ENCODE data around the gene IL4I1. TPM values are rescaled to one million over a fixed set of nuclear protein-coding genes. Genes with fewer than 3 reads are reported as not detected.
A peak's percentile ranks its signal among the peaks of the same experiment; 100 is the strongest.

IL4I1 gene
- total RNA-seq, 2 experiments from 2014 or later = 1.4 to 1.7 TPM

DNA sequence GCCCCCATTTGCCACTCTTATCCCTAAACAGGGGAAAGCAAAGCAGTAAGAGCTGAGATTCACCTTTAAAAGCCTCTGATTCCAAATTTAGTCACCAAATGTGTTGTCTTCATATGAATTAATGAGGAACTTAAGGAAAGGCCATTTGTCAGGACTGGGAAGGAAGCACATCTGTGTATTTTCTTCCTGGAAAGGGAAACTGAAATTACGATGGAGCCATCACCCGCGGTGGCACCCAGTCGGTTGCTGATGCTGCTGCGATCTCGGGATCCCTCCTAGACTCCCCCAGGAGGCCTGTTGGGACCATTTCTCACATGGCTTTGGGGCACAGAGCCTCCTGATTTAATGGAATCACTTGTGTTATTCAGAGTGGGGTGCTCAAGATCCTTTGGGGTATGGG is 7.4 kb upstream of the IL4I1 start:
- no peak for DNase-seq
- Mint-ChIP-seq H3K9me3 (no peaks in the 10 kb centered on the region), H3K4me3 (no peak overlapping the region), H3K4me1 (peaks cover 14% of the 10 kb centered on the region), H3K27ac (no peak overlapping the region), H3K36me3 (peaks cover 25% of the 10 kb centered on the region), H3K27me3 (no peaks in the 10 kb centered on the region)
- POLR2A ChIA-PET = no interaction called here
- ATAC-seq (ENCODE audit: low read depth) = no peak

DNA sequence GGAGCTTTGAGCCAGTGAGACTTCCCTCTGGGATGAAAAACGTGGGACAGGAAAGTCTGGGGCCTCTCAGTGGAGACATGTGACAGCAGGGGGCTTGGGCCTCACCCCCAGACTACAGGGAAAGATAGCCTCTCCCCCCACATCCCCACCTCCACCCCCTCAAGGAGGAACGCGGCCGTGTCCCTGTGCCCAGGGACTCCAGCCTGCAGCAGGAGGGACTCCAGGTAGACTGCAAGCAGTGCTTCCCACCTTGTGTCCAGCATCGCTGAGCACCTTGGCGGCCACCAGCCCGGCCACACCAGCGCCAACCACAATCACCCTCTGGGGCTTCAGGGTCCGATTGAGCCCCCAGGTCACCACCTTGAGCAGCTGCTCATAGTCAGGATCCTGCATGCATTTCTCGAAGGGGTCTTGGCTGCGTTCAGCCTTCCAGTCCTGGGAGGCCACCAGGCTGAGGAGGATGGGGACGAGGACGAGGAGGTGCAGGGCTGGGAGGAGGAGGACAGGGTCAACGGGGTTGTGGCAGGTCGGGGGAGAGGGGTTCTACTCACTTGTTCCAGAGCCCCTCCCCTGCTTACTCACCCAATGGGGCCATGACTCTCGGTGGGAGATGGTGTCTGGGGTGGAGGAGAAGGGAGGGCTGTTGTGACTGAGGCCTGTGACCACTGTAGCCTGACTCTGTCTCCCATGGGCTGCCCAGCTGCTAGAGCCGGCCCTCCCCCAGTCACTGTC is 955 bp downstream of the IL4I1 start:
- peak overlapping the region; percentile 91 for H3K27ac Mint-ChIP-seq
- no peaks in the 10 kb centered on the region for H3K27me3 Mint-ChIP-seq
- POLR2A ChIA-PET = interaction anchor here (1.6 to 2.7 kb wide), 3 partner anchors 18 to 33 kb away, joined by 4 to 17 read pairs (median 9); partner anchors contain the start of genes AKT1S1, ATF5, NUP62 and TBC1D17
- H3K36me3 Mint-ChIP-seq = no peaks in the 10 kb centered on the region
- H3K4me1 Mint-ChIP-seq = peaks cover 24% of the 10 kb centered on the region
- no peaks in the 10 kb centered on the region for H3K9me3 Mint-ChIP-seq
- no peak overlapping the region for H3K4me3 Mint-ChIP-seq
- DNase-seq (no peak), ATAC-seq (ENCODE audit: low read depth) (no peak)

DNA sequence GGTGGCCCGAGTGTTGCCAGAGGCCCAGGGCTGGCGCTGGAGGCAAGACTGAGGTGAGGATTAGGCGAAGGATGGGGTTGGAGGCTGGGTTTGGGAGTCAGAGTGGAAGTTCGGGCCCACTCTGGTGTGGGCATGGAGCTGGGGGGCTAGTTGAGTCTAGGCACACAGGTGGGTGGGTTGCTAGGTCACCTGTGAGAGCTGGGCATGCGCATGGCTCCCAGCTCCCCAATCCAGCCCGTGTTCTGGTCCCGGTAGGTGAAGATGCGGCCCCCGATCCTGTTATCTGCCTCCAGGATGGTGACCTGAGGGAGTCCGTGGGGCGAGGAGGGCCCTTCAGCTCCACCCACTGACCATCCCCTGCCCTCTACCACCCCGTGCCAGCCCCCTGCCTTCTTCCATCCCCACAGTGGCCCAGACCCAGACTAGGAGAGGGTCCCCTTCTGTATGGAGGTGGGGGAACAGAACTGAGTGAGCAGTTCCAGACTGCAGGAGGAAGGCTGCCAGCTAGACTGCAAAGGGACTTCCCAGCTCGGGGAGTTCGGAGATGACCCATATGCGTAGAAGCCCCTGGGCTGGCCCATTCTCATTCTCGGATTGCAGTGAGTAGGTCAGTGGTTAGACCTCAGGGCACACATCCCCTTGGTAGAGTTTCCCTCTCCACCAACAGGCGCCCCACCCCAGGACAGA is 1.7 kb downstream of the IL4I1 start:
- Mint-ChIP-seq H3K4me1 (peaks cover 22% of the 10 kb centered on the region), H3K36me3 (no peaks in the 10 kb centered on the region), H3K27me3 (no peaks in the 10 kb centered on the region), H3K4me3 (no peak overlapping the region), H3K9me3 (no peaks in the 10 kb centered on the region), H3K27ac (peak overlapping the region; percentile 38)
- no peak for ATAC-seq (ENCODE audit: low read depth)
- POLR2A ChIA-PET = interaction anchor here (0.6 to 2.6 kb wide), 3 partner anchors 18 to 84 kb away, joined by 3 to 9 read pairs (median 9); partner anchors contain the start of genes AKT1S1, ATF5, NUP62 and TBC1D17
- DNase-seq = no peak

DNA sequence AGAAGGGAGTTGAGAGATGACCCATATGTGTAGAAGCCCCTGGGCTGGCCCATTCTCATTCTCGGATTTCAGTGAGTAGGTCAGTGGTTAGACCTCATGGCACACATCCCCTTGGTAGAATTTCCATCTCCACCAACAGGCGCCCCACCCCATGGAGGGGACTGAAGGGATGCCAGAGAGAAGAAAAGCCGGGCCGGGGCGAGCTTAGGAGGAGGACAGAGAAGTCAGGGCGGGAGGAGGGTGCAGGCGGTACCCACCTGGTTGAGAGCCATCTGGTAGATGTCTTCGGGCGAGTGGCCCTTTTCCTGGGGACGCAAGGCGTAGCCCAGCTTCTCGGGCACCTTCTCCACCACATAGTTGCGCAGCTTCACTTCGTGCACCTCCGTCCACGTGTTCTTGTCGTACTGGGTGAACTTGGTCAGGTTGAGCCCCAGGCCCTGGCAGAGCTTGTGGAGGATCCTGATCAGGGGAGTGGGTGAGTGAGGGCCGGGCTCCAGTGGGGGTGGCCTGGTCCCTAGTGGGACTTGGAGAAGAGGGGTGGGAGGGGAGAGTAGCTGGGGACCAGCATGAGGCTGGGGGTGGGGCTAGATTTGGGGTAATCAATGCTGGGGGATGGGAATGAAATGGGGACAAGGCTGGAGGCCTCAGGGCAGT is 2.5 kb downstream of the IL4I1 start:
- H3K4me3 Mint-ChIP-seq = no peak overlapping the region
- no peaks in the 10 kb centered on the region for H3K9me3 Mint-ChIP-seq
- H3K4me1 Mint-ChIP-seq = peaks cover 25% of the 10 kb centered on the region
- no peak for ATAC-seq (ENCODE audit: low read depth)
- DNase-seq = no peak
- H3K27me3 Mint-ChIP-seq = no peaks in the 10 kb centered on the region
- POLR2A ChIA-PET = interaction anchor here (2.6 kb wide), 1 partner anchor 35 kb away, joined by 9 read pairs; the partner anchor contains the start of genes ATF5 and NUP62
- no peak overlapping the region for H3K27ac Mint-ChIP-seq
- H3K36me3 Mint-ChIP-seq = no peaks in the 10 kb centered on the region

DNA sequence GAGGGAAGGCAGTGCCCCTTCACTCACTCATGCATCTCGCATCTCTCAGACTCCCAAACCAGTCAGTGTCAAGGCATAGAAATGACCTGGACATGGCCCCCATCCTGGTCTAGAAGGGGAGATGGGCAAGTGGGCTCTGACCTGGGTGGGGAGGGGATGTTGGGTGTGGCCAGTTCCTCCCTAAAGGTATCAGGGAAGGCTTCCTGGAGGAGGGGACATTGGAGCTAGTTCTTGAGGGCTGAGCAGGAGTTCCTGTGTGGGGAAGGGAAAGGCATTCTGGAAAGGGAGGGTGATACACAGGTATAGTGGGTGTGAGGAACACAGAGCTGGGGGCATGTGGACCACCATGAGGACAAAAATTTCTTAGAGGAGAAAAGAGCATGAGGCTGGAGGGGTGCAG is 4.0 kb downstream of the IL4I1 start:
- H3K4me3 Mint-ChIP-seq = no peak overlapping the region
- no peaks in the 10 kb centered on the region for H3K36me3 Mint-ChIP-seq
- no peak overlapping the region for H3K27ac Mint-ChIP-seq
- POLR2A ChIA-PET = interaction anchor here (1.2 to 2.6 kb wide), 2 partner anchors 15 to 37 kb away, joined by 3 to 9 read pairs; partner anchors contain the start of genes AKT1S1, ATF5, NUP62 and TBC1D17
- H3K4me1 Mint-ChIP-seq = peaks cover 21% of the 10 kb centered on the region
- DNase-seq (no peak), ATAC-seq (ENCODE audit: low read depth) (no peak)
- no peaks in the 10 kb centered on the region for H3K27me3 Mint-ChIP-seq
- H3K9me3 Mint-ChIP-seq = no peaks in the 10 kb centered on the region

DNA sequence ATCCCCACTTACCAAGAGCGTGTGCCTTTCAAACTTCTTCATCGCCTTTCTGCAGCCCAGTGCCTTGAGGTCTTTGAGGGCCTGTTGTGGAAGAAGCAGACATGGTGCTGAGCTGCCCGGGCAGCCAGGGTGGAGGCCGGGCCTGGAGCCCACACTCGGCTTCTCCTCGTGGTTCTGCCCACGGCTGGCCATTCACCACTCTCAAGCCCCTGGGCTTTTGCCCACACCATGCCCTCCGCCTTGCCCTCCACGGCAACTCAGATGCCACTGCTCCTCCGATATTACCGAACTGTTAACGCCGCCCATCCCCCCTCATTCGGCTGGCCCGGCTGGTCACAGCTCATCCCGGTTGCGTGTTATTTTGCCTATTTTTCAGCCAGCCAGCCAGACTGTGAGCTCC is 5.3 kb downstream of the IL4I1 start:
- Mint-ChIP-seq H3K4me1 (peaks cover 8% of the 10 kb centered on the region), H3K4me3 (no peak overlapping the region), H3K27me3 (no peaks in the 10 kb centered on the region), H3K36me3 (no peaks in the 10 kb centered on the region), H3K9me3 (no peaks in the 10 kb centered on the region), H3K27ac (no peak overlapping the region)
- no peak for ATAC-seq (ENCODE audit: low read depth)
- POLR2A ChIA-PET = interaction anchor here (0.7 to 0.9 kb wide), 2 partner anchors 20 to 38 kb away, joined by 3 to 6 read pairs; partner anchors contain the start of genes ATF5 and NUP62
- DNase-seq = no peak

DNA sequence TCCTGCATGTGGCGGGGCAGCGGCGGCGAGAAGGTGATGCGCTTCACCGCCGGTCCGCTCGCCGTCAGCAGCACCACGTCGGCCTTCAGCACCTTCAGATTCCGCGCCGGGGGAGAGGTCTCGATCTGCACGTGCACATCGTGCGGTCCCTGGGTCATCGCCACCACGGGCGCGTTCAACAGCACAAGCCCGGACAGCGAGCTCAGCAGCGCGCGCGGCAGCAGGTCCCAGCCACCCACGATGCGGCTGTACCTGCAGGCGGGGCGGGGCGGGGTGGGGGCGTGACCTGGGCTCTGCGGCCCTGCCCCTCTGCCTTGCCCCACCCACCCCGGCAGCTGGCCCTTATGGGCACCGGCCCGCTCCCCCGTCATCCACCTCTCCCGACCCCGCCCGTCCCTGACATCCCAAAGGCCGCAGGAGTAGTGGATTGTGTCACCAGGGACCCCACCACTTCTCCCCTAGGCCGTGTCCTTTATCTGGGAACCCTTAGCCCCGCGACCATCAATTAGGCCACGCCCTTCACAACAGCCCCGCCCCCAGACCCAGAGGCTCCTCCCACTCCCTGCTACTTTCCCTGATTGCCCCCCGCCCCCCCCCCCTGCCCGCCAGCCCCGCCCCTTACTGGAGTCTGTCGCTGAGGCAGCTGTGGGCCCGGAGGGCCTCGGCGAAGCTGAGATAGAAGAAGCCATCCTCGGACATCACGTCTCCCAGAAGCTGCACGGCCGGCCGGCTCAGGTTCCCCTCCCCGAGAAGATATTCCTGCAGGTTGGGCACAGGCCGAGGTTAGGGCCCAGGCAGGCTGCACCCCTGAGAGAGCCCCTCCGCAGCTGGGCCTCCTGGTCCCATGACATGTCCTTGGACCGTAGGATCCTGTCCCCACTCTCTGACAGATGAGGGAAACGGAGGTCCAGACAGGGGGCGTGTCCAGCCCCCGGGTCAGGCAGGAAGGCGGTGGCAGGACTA is 6.1 kb downstream of the IL4I1 start:
- H3K27me3 Mint-ChIP-seq = no peaks in the 10 kb centered on the region
- peak overlapping the region; percentile 81 for H3K27ac Mint-ChIP-seq
- peak; percentile 79 for ATAC-seq (ENCODE audit: low read depth)
- H3K36me3 Mint-ChIP-seq = no peaks in the 10 kb centered on the region
- peak; percentile 72 for DNase-seq
- H3K9me3 Mint-ChIP-seq = no peaks in the 10 kb centered on the region
- peaks cover 5% of the 10 kb centered on the region for H3K4me1 Mint-ChIP-seq
- peak overlapping the region; percentile 75 for H3K4me3 Mint-ChIP-seq
- POLR2A ChIA-PET = interaction anchor here (1.1 to 1.6 kb wide), 4 partner anchors 14 to 42 kb away, joined by 3 to 5 read pairs (median 4); partner anchors contain the start of genes AKT1S1 and ATF5

DNA sequence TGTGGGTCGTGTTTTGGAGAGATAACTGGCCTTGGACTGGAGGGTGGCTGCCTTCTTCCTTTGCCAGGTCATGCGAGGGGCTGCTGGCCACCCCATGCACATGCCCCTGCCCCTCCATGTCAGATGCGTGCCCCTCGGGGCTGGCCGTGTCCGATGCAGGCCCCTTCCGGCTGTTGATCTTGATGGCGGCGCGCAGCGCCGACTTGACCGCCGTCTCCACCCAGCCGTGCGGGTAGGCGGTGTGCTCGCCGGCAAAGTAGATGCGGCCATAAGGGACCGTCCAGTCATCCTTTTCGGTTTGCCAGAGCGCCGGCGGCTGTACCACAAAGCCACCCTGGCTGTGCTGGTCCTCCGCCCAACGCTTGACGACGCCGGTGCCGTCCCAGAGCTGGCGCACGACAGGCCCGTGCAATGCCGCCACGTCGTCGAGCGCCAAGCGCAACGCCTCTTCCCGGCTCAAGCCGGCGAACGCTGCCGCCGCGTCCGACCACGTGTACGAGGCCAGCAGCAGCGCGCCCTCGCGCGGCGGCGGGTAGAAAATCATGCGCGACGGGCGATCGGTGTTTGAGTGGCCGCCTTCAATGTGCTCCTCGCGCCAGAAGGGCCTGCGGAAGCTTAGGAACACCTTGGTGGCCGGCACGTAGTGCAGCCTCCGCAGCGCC is 6.9 kb downstream of the IL4I1 start:
- H3K27ac Mint-ChIP-seq = peak overlapping the region; percentile 81
- ATAC-seq (ENCODE audit: low read depth) = peak; percentile 74
- POLR2A ChIA-PET = interaction anchor here (1.0 to 1.6 kb wide), 5 partner anchors 13 to 41 kb away, joined by 3 to 5 read pairs (median 4); partner anchors contain the start of genes AKT1S1, ATF5 and PTOV1

DNA sequence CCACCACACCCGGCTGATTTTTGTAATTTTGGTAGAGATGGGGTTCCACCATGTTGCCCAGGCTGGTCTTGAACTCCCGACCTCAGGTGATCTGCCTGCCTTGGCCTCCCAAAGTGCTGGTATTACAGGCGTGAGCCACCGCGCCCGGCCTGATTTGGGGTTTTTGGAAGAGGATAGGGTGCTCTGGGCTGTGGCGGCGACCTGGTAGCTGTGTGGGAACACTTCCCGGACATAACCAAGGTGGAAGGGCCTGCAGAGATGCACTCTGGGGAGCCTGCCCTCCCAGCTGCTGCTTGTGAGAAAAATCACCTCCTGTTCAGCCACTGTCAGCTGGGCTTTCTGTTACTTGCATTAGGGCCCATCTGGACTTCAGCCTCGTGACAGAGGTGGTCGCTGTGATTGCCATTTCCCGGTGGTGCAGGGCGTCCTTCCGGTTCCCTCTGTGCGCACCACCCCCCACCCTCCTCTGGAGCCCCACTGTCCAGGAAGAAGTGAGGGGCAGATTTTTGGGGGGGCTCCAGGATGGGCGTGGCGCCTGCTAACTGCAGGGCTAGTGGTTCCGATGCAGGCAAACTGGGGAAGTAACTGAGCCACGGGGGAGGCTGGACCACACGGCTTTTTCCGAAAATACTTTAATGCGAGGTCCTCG is 7.5 kb downstream of the IL4I1 start:
- no peak overlapping the region for H3K4me3 Mint-ChIP-seq
- POLR2A ChIA-PET = interaction anchor here (1.0 to 1.6 kb wide), 2 partner anchors 38 to 40 kb away, joined by 3 to 4 read pairs; partner anchors contain the start of gene PTOV1
- peaks cover 5% of the 10 kb centered on the region for H3K4me1 Mint-ChIP-seq
- H3K36me3 Mint-ChIP-seq = peaks cover 1% of the 10 kb centered on the region
- ATAC-seq (ENCODE audit: low read depth) = no peak
- H3K27me3 Mint-ChIP-seq = no peaks in the 10 kb centered on the region
- DNase-seq = no peak
- H3K27ac Mint-ChIP-seq = no peak overlapping the region
- no peaks in the 10 kb centered on the region for H3K9me3 Mint-ChIP-seq

More for the DNA sequence above, 6.9 kb downstream of the IL4I1 start:
- no peaks in the 10 kb centered on the region for H3K27me3 Mint-ChIP-seq
- DNase-seq = peak; percentile 86
- H3K36me3 Mint-ChIP-seq = peaks cover 1% of the 10 kb centered on the region
- H3K9me3 Mint-ChIP-seq = no peaks in the 10 kb centered on the region
- H3K4me1 Mint-ChIP-seq = peaks cover 5% of the 10 kb centered on the region
- H3K4me3 Mint-ChIP-seq = peak overlapping the region; percentile 75

DNA sequence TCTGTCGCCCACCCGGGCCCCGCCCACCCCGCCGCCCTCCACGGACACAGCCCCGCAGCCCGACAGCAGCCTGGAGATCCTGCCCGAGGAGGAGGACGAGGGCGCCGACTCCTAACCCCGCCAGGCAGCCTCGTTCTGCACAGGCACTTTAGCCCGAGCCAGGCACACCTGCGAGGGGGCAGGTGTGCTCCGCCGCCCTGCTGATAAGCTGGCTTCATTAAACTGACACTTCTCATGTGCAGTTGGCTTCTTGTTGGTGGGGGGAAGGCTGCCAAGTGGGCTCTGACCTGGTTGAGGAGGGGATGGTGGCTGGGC is 8.2 kb downstream of the IL4I1 start:
- no peaks in the 10 kb centered on the region for H3K27me3 Mint-ChIP-seq
- POLR2A ChIA-PET = no interaction called here
- no peak overlapping the region for H3K27ac Mint-ChIP-seq
- DNase-seq (no peak), ATAC-seq (ENCODE audit: low read depth) (no peak)
- H3K36me3 Mint-ChIP-seq = peaks cover 4% of the 10 kb centered on the region
- H3K4me1 Mint-ChIP-seq = peaks cover 5% of the 10 kb centered on the region
- no peak overlapping the region for H3K4me3 Mint-ChIP-seq
- H3K9me3 Mint-ChIP-seq = no peaks in the 10 kb centered on the region

DNA sequence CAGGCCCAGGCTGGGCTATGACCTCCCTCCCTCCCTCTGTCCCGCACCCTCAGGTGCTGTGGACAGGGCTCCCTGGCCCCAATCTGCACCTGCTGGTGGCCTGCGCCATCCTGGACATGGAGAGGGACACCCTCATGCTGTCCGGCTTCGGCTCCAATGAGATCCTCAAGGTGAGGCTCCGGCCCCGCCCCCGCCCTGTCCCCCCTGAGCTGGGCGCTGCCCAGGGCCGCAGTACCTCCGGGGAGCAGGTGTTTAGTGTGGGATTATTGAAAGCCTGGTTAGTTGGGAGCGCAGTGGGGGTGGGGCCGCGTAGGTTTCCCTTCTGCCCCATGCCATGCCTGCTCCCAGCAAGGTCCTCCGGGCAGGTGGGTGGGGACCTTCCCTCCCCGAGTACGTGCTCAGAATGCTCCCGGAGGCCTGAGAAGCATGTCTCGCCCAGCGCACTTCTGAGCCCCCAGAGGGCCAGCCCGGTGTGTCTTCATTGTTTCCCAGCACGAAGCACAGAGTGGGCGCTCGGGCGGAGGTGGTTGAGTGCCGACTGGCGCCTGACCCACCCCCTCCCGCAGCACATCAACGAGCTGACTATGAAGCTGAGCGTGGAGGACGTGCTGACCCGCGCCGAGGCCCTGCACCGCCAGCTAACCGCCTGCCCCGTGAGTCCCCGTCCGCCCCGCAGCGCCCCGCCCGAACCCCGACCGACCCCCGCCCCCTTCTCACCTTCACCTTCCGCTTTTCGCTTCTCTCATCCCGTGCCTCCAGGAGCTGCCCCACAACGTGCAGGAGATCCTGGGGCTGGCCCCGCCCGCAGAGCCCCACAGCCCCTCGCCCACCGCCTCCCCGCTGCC is 8.8 kb downstream of the IL4I1 start:
- Mint-ChIP-seq H3K27me3 (no peaks in the 10 kb centered on the region), H3K4me3 (no peak overlapping the region), H3K36me3 (peaks cover 8% of the 10 kb centered on the region), H3K9me3 (no peaks in the 10 kb centered on the region), H3K27ac (no peak overlapping the region), H3K4me1 (peaks cover 2% of the 10 kb centered on the region)
- POLR2A ChIA-PET = interaction anchor here (0.6 kb wide), 1 partner anchor 35 kb away, joined by 3 read pairs; no protein-coding TSS in a partner anchor
- DNase-seq (no peak), ATAC-seq (ENCODE audit: low read depth) (no peak)

Data from activated naive CD8-positive, alpha-beta T cell treated with anti-CD3 and anti-CD28 coated beads, Interleukin-2, amount 10 ng/mL, durations not matched to agents 7 days and 5 days (primary cell).